ENCODE data around the gene GRIN3B. TPM values are rescaled to one million over a fixed set of nuclear protein-coding genes. Genes with fewer than 3 reads are reported as not detected.

Gene GRIN3B
- total and polyA plus RNA-seq, 9 of the 15 experiments (the other 6 are each of a cell fraction or from before 2014, with no cell fraction given), result 0.06 to 0.95 (median 0.19) TPM; not detected in 6

GRCh38 chr19:1037621-1038064, 37.4 kb downstream of the GRIN3B start:
- POLR2A ChIA-PET, result interaction anchor here (11.0 kb wide), 1 partner anchor 8 kb away, joined by 176 read pairs; the partner anchor contains the start of gene CNN2
- CTCF ChIA-PET (ENCODE audit: low intra/inter-chr PET ratio), result no interaction called here
- peak overlapping the region; percentile 51; the same call in 1 of the 2 replicates for H3K4me2 ChIP-seq (ENCODE audit: insufficient read depth, low read length)
- DNase-seq (ENCODE audit: extremely low read depth in 1 of 4, low spot score in 3 of 4) (no peak), ATAC-seq (no peak), FAIRE-seq (no peak)
- peak overlapping the region; percentile 71 for H3K27ac ChIP-seq (ENCODE audit: extremely low read depth, low read depth, low read length)
- peaks cover 43% of the 10 kb centered on the region for H3K36me3 ChIP-seq (ENCODE audit: control insufficient read depth, insufficient read depth, low read length)
- no peak overlapping the region for H3K4me3 ChIP-seq
- no peaks in the 10 kb centered on the region for H3K9me1 ChIP-seq (ENCODE audit: control insufficient read depth, insufficient read depth, low read length)
- no TSS peak for BruUV-seq (replicated peaks)
- intact Hi-C loops (cut with micrococcal nuclease), result no loop called here
- H4K20me1 ChIP-seq (replicated peaks; ENCODE audit: control insufficient read depth, insufficient read depth, low read length), result no peaks in the 10 kb centered on the region
- no peak overlapping the region for H2AFZ ChIP-seq (ENCODE audit: low read depth, low read length)
- peaks cover 25% of the 10 kb centered on the region for H3K79me2 ChIP-seq (ENCODE audit: control insufficient read depth, insufficient read depth, low read length)
- H3K9me3 ChIP-seq (replicated peaks; ENCODE audit: control insufficient read depth, insufficient read depth, low read depth, low read length), result no peaks in the 10 kb centered on the region
- 72% methylated on average over 16 of the region's 22 CpGs for WGBS (ENCODE audit: insufficient coverage, low coverage, missing lambda C conversion rate)
- peak overlapping the region; percentile 12 to 65; a peak in 3 of 4 replicates for H3K9ac ChIP-seq (ENCODE audit: insufficient read depth in 1 of 2, low read depth in 2 of 2, low read length in 2 of 2)
- H3K27me3 ChIP-seq (ENCODE audit: control insufficient read depth in 2 of 2, insufficient read depth in 2 of 2, low read length in 2 of 2), result no peaks in the 10 kb centered on the region
- H3K4me1 ChIP-seq (replicated peaks in 1 of 2; ENCODE audit: control insufficient read depth in 2 of 2, insufficient read depth in 2 of 2, low read length in 2 of 2), result peaks cover 28 to 61% of the 10 kb centered on the region in 2 experiments
- in situ Hi-C loops (cut with MboI), result no loop called here
- TF ChIP-seq PHF20 (IDR thresholded peaks at IDR 0.05; ENCODE audit: partially characterized antibody) (no peak), DPF2 (IDR thresholded peaks at IDR 0.05) (no peak), ELK1 (CRISPR knock-in tag; IDR thresholded peaks at IDR 0.05) (no peak), HSF4 (CRISPR knock-in tag; IDR thresholded peaks at IDR 0.05; ENCODE audit: borderline replicate concordance) (no peak), JUNB (CRISPR knock-in tag; conservative IDR thresholded peaks at IDR 0.05) (no peak), MEF2D (tag; conservative IDR thresholded peaks at IDR 0.05; ENCODE audit: low read depth) (no peak), HES1 (IDR thresholded peaks at IDR 0.05; ENCODE audit: low read depth) (no peak), MNT (conservative IDR thresholded peaks at IDR 0.05) (no peak), PKNOX1 (IDR thresholded peaks at IDR 0.05) (peak; percentile 41), COPS2 (conservative IDR thresholded peaks at IDR 0.05) (no peak), POLR2G (IDR thresholded peaks at IDR 0.05; ENCODE audit: low read depth, low read length) (peak; percentile 57; the same call in 1 of the 2 replicates), SAFB (IDR thresholded peaks at IDR 0.05; ENCODE audit: borderline replicate concordance, low read depth, low read length) (no peak), MBD1 (CRISPR knock-in tag; IDR thresholded peaks at IDR 0.05) (no peak), ZNF449 (CRISPR knock-in tag; IDR thresholded peaks at IDR 0.05) (no peak)

All from K562 (cell line).